ENCODE measurements around the gene ZER1.

The ZER1 gene

DNA sequence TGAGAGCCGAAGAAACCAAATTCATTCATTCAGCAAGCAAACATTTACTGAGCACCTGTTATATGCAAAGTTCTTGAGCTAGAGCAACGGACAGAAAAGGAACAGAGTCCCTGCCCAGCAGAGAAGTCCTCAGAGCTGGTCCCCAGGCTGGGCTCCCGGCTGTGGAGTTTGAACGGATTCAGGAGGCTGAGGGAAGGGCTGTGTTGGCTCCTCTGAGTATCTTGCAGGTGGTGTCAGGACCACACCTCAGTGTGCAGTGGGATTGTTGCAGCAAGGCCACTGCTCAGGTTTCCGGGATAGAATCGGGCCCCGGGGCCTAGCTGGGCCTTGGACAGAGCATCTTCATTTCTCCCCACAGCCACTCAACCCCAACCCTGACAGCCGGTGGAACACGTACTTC lies 20.4 kb upstream of the ZER1 start:
- Histone ChIP-seq H3K4me2 (ENCODE audit: low read depth, low read length, poor library complexity, severe bottlenecking) (no peak overlapping the region), H3K36me3 (ENCODE audit: low read length) (no peaks in the 10 kb centered on the region), H3K79me2 (ENCODE audit: insufficient read depth, low read length) (peaks cover 15% of the 10 kb centered on the region), H3K4me3 (ENCODE audit: insufficient read depth, low read length, poor library complexity, severe bottlenecking) (no peak overlapping the region), H3K9me2 (replicated peaks; ENCODE audit: insufficient read depth, low read length) (no peaks in the 10 kb centered on the region), H3F3A (ENCODE audit: insufficient read depth) (no peaks in the 10 kb centered on the region), H3K9me3 (ENCODE audit: insufficient read depth, low read length) (no peaks in the 10 kb centered on the region), H2AFZ (ENCODE audit: low read depth, low read length, severe bottlenecking) (no peak overlapping the region), H4K20me1 (ENCODE audit: low read depth, low read length) (no peaks in the 10 kb centered on the region), H3K27me3 (ENCODE audit: low read length) (no peaks in the 10 kb centered on the region), H3K27ac (ENCODE audit: low read depth, low read length) (no peak overlapping the region), H3K9ac (ENCODE audit: low read length) (no peak overlapping the region)
- TF ChIP-seq, protein P1, sequence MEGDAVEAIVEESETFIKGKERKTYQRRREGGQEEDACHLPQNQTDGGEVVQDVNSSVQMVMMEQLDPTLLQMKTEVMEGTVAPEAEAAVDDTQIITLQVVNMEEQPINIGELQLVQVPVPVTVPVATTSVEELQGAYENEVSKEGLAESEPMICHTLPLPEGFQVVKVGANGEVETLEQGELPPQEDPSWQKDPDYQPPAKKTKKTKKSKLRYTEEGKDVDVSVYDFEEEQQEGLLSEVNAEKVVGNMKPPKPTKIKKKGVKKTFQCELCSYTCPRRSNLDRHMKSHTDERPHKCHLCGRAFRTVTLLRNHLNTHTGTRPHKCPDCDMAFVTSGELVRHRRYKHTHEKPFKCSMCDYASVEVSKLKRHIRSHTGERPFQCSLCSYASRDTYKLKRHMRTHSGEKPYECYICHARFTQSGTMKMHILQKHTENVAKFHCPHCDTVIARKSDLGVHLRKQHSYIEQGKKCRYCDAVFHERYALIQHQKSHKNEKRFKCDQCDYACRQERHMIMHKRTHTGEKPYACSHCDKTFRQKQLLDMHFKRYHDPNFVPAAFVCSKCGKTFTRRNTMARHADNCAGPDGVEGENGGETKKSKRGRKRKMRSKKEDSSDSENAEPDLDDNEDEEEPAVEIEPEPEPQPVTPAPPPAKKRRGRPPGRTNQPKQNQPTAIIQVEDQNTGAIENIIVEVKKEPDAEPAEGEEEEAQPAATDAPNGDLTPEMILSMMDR (IDR thresholded peaks at IDR 0.05; ENCODE audit: insufficient read depth, low read length, poor library complexity, severe bottlenecking) = no peak
- no peak for TF ChIP-seq EZH2phosphoT487 (conservative IDR thresholded peaks at IDR 0.05; ENCODE audit: low read length)

- TF ChIP-seq, protein P1 (IDR thresholded peaks at IDR 0.05; ENCODE audit: insufficient read depth, low read length, poor library complexity, severe bottlenecking) = no peak
- H3K9me3 ChIP-seq (ENCODE audit: insufficient read depth, low read length) = no peaks in the 10 kb centered on the region
- H2AFZ ChIP-seq (ENCODE audit: low read depth, low read length, severe bottlenecking) = no peak overlapping the region
- H3F3A ChIP-seq (ENCODE audit: insufficient read depth) = no peaks in the 10 kb centered on the region
- no peaks in the 10 kb centered on the region for H3K36me3 ChIP-seq (ENCODE audit: low read length)
- no peak overlapping the region for H3K4me3 ChIP-seq (ENCODE audit: insufficient read depth, low read length, poor library complexity, severe bottlenecking)
- no peaks in the 10 kb centered on the region for H3K27me3 ChIP-seq (ENCODE audit: low read length)
- H4K20me1 ChIP-seq (ENCODE audit: low read depth, low read length) = no peaks in the 10 kb centered on the region
- H3K4me2 ChIP-seq (ENCODE audit: low read depth, low read length, poor library complexity, severe bottlenecking) = no peak overlapping the region
- H3K79me2 ChIP-seq (ENCODE audit: insufficient read depth, low read length) = peaks cover 15% of the 10 kb centered on the region
- no peaks in the 10 kb centered on the region for H3K9me2 ChIP-seq (replicated peaks; ENCODE audit: insufficient read depth, low read length)
- H3K27ac ChIP-seq (ENCODE audit: low read depth, low read length) = no peak overlapping the region
- no peak overlapping the region for H3K9ac ChIP-seq (ENCODE audit: low read length)
Measured at GRCh38 chr9:128790536-128790935, 18.8 kb upstream of the ZER1 start.

GRCh38 chr9:128788445-128788844 lies 16.7 kb upstream of the ZER1 start:
- Histone ChIP-seq H3F3A (ENCODE audit: insufficient read depth) (no peaks in the 10 kb centered on the region), H3K4me3 (ENCODE audit: insufficient read depth, low read length, poor library complexity, severe bottlenecking) (no peak overlapping the region), H2AFZ (ENCODE audit: low read depth, low read length, severe bottlenecking) (no peak overlapping the region), H3K79me2 (ENCODE audit: insufficient read depth, low read length) (peaks cover 15% of the 10 kb centered on the region), H4K20me1 (ENCODE audit: low read depth, low read length) (no peaks in the 10 kb centered on the region), H3K36me3 (ENCODE audit: low read length) (no peaks in the 10 kb centered on the region), H3K9me2 (replicated peaks; ENCODE audit: insufficient read depth, low read length) (no peaks in the 10 kb centered on the region), H3K9ac (ENCODE audit: low read length) (peak overlapping the region; percentile 83), H3K27me3 (ENCODE audit: low read length) (no peaks in the 10 kb centered on the region), H3K9me3 (ENCODE audit: insufficient read depth, low read length) (no peaks in the 10 kb centered on the region), H3K27ac (ENCODE audit: low read depth, low read length) (no peak overlapping the region), H3K4me2 (ENCODE audit: low read depth, low read length, poor library complexity, severe bottlenecking) (peak overlapping the region; percentile 81)
- no peak for TF ChIP-seq EZH2phosphoT487 (conservative IDR thresholded peaks at IDR 0.05; ENCODE audit: low read length)
- TF ChIP-seq, protein P1 (IDR thresholded peaks at IDR 0.05; ENCODE audit: insufficient read depth, low read length, poor library complexity, severe bottlenecking) = no peak

Measured in SU-DHL-6 (cell line).